Fibroblast of lung (primary cell): Measurements from ENCODE around the gene TBX20. TPM values are rescaled to one million over a fixed set of nuclear protein-coding genes. Genes with fewer than 3 reads are reported as not detected.
A peak's percentile ranks its signal among the peaks of the same experiment; 100 is the strongest.
"Not testable (repeated sequence)": the region's sequence is repeated elsewhere in the genome, so short reads cannot be mapped to it uniquely, and the experiment has no call there.

Experiments used
- DNase-seq, 2 donors: peaks; one replicate each; pipeline versions ENCODE4 v3.0.0 to v3.0.0-alpha.2; 2010; ENCODE audit warnings: low read depth in 2 of 2
- H2AFZ ChIP-seq: 2 replicates; pipeline ENCODE4 v1.5.1; 2012; ENCODE audit warnings: low read length, control low read depth, inconsistent platforms
- H3K27ac ChIP-seq: 2 replicates; pipeline ENCODE4 v1.5.1; 2011; ENCODE audit warnings: low read length, control low read depth; ENCODE audit not compliant: insufficient read depth
- H3K27me3 ChIP-seq: 2 replicates; pipeline ENCODE4 v1.5.1; 2011; ENCODE audit warnings: mild to moderate bottlenecking, low read length; ENCODE audit not compliant: control insufficient read depth, insufficient read depth
- H3K36me3 ChIP-seq: 2 replicates; pipeline ENCODE4 v1.5.1; 2011; ENCODE audit warnings: low read length; ENCODE audit not compliant: control insufficient read depth, insufficient read depth
- H3K4me1 ChIP-seq: 2 replicates; pipeline ENCODE4 v1.5.1; 2011; ENCODE audit warnings: low read length; ENCODE audit not compliant: control insufficient read depth, insufficient read depth; ENCODE audit errors: extremely low read depth
- H3K4me2 ChIP-seq: 2 replicates; pipeline ENCODE4 v1.5.1; 2011; ENCODE audit warnings: low read length, control low read depth; ENCODE audit not compliant: insufficient read depth; ENCODE audit errors: extremely low read depth
- H3K4me3 ChIP-seq, 4 experiments: fragments of 200-600 bp in 1 of 4; sonication (generic) in 1 of 4; replicated peaks in 1 of 4; 2 replicates each; pipeline ENCODE4 v1.5.1; 2011 to 2016; ENCODE audit warnings: low read length in 4 of 4, low read depth in 3 of 4, mild to moderate bottlenecking in 3 of 4, control low read depth in 2 of 4, inconsistent platforms in 1 of 4, mixed read lengths in 1 of 4; ENCODE audit not compliant: insufficient read depth in 1 of 4; ENCODE audit errors: control extremely low read depth in 1 of 4
- H3K79me2 ChIP-seq: 2 replicates; pipeline ENCODE4 v1.5.1; 2012; ENCODE audit warnings: mild to moderate bottlenecking, low read length, inconsistent platforms; ENCODE audit not compliant: control insufficient read depth, insufficient read depth
- H3K9ac ChIP-seq: 2 replicates; pipeline ENCODE4 v1.5.1; 2011; ENCODE audit warnings: mild to moderate bottlenecking, low read length, control low read depth; ENCODE audit not compliant: insufficient read depth
- H3K9me3 ChIP-seq: 2 replicates; pipeline ENCODE4 v1.5.1; 2012; ENCODE audit warnings: low read depth, low read length; ENCODE audit not compliant: control insufficient read depth, insufficient read depth
- H4K20me1 ChIP-seq: 2 replicates; pipeline ENCODE4 v1.5.1; 2011; ENCODE audit warnings: low read length; ENCODE audit not compliant: control insufficient read depth, insufficient read depth; ENCODE audit errors: extremely low read depth
- polyA plus RNA-seq, 2 donors: library from polyadenylated mRNA; depleted of rRNA in 1 of 2; stranded (reverse) in 1 of 2; unstranded in 1 of 2; fragments of >200 nt; gene quantifications; 2 replicates each; pipeline ENCODE4 v1.2.1, GENCODE V29; 2011 to 2012; ENCODE audit warnings: missing spikeins in 1 of 2
- total RNA-seq: library from RNA; depleted of rRNA; stranded (reverse); fragments of >200 nt; gene quantifications from 2 replicates; pipeline ENCODE4 v1.2.1, GENCODE V29; 2014

Gene TBX20
- total and polyA plus RNA-seq, 2 donors (not counting 1 experiment from before 2014, with no cell fraction given) = 0.05 TPM; not detected in 1

- not testable (repeated sequence) for H3K27me3 ChIP-seq, DNase-seq, H3K79me2 ChIP-seq, H3K9ac ChIP-seq, H3K9me3 ChIP-seq, H4K20me1 ChIP-seq, H2AFZ ChIP-seq, H3K4me2 ChIP-seq, H3K36me3 ChIP-seq, H3K27ac ChIP-seq, H3K4me3 ChIP-seq, H3K4me1 ChIP-seq
These were observed 81.8 kb downstream of the TBX20 start for GRCh38 chr7:35172131-35172530.

- H3K9ac ChIP-seq, H3K4me1 ChIP-seq, H3K79me2 ChIP-seq, H3K36me3 ChIP-seq, H2AFZ ChIP-seq, H3K27ac ChIP-seq, H4K20me1 ChIP-seq, H3K4me3 ChIP-seq, H3K4me2 ChIP-seq, H3K9me3 ChIP-seq, H3K27me3 ChIP-seq: not testable (repeated sequence)
- peak in 1 of 2 donors; percentile 10 for DNase-seq
These were observed 86.2 kb downstream of the TBX20 start for GRCh38 chr7:35167658-35168057.

- not testable (repeated sequence) for H3K4me2 ChIP-seq, H3K9me3 ChIP-seq, H3K36me3 ChIP-seq, H3K27me3 ChIP-seq, H3K79me2 ChIP-seq, H3K4me3 ChIP-seq, H3K4me1 ChIP-seq, DNase-seq, H2AFZ ChIP-seq, H3K27ac ChIP-seq, H4K20me1 ChIP-seq, H3K9ac ChIP-seq
These were observed 86.7 kb downstream of the TBX20 start for GRCh38 chr7:35167158-35167557.

GRCh38 chr7:35161059-35161740 is 92.7 kb downstream of the TBX20 start:
- H3K9ac ChIP-seq, H3K36me3 ChIP-seq, H3K4me3 ChIP-seq, H3K9me3 ChIP-seq, H3K27ac ChIP-seq, H4K20me1 ChIP-seq, H2AFZ ChIP-seq, H3K79me2 ChIP-seq, H3K4me2 ChIP-seq, H3K4me1 ChIP-seq, H3K27me3 ChIP-seq, DNase-seq: not testable (repeated sequence)

Other genes starting within 250 kb of the TBX20 start
- gene DPY19L1, start 216.6 kb downstream of the TBX20 start, total RNA-seq = 28.8 and 30.1 TPM in 2 replicates
- gene DPY19L1, start 216.6 kb downstream of the TBX20 start, polyA plus RNA-seq = 26.2 and 31.8 TPM in 2 replicates